Measurements from ENCODE around the gene IFT25.
"Not testable (repeated sequence)": the region's sequence is repeated elsewhere in the genome, so short reads cannot be mapped to it uniquely, and the experiment has no call there.

IFT25 gene

DNA sequence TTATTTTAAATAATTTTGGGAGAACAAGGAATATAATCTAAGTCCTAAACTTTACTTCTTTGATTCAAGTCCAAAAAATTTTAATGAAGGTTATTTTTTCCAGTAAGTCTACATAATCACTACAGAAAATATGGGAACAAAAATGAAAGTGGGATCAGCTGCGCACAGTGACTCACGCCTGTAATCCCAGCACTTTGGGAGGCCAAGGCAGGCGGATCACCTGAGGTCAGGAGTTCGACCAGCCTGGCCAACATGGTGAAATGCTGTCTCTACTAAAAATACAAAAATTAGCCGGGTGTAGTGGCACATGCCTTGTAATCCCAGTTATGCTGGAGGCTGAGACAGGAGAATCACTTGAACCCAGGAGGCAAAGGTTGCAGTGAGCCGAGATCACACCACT, 61.9 kb downstream of the IFT25 start:
- DNase-seq: not testable (repeated sequence)

DNA sequence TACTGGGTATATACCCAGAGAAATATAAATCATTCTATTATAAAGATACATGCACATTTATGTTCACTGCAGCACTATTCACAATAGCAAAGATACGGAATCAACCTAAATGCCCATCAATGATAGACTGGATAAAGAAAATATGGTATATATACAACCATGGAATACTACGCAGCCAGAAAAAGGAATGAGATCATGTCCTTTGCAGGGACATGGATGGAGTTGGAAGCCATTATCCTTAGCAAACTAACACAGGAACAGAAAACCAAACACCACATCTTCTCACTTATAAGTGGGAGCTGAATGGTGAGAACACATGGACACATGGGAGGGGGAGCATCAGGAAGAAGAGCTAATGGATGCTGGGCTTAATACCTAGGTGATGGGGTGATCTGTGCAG, 63.6 kb downstream of the IFT25 start:
- DNase-seq: not testable (repeated sequence)

DNA sequence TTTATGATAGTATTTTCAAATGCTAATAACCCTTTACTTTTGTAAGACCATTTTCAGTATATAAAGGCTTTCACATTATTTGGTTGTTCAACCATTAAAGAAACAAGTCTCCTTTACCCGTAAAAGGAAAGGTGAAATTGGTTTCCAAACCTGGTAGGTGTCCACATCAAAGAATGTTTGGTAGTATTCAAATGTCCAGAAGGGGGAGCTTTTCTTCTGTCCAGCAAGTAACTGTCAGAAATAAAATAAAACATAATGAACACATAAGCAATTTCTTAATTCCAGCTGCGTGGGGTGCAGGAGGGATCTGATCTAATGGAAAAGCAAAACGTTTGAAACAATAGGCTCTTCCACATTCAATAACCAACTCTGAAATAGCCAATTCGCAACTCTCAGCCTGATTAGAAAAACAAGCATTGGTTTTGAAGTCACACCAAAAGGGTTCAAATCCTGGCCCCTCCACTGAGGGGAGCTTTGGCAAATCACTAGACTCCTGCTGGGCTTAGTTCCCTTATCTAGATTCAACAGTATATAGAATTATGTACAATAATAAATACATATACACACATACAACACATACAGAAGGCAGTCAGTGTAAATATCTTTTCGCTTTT, 66.9 kb downstream of the IFT25 start:
- DNase-seq: no peak

DNA sequence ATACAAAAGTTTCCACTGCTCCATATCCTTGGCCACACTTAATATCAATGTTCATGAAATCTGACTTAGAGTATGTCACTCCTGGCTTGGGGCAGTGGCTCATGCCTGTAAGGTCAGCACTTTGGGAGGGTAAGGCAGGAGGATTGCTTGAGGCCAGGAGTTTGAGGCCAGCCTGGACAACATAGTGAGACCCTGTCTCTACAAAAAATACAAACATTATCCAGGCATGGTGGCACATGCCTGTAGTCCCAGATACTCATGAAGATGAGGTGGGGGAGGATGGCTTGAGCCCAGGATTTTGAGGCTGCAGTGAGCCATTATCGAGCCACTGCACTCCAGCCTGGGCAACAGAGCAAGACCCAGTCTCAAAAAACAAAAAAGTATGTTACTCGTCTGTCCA, 70.3 kb downstream of the IFT25 start:
- DNase-seq: not testable (repeated sequence)

DNA sequence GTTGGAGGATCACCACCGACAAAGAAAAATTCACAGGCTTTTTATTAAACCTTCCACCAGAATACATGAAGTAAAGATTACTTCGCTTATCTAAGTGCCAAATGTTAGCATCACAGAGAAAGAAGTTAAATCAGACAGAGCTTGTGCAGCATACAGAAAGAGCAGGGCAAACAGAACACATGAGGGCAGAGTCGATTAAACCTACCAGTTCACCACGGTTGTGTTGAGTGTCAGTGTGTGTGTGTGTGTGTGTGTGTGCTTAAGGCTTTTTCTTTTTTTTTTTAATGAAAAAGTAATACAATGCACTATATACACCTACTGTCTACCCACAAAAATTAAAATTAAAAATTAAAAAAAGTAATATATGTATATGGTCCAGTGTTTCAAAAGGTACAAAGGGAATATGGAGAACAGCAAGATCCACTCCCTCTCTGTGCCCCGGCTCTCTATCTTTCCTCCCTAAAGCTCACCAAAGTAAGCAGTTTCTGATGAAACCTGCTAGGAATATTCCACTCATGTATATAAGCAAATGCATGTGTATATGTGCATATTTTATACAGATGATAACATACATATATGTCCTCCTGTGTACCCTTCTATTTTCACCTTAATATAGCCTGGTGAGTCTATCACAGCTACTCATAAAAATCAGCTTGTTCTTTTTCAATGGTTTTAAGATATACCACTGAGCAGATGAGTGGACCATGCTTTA, 73.6 kb downstream of the IFT25 start:
- no peak for DNase-seq
